Measurements from ENCODE around the gene JAM3.

DNA sequence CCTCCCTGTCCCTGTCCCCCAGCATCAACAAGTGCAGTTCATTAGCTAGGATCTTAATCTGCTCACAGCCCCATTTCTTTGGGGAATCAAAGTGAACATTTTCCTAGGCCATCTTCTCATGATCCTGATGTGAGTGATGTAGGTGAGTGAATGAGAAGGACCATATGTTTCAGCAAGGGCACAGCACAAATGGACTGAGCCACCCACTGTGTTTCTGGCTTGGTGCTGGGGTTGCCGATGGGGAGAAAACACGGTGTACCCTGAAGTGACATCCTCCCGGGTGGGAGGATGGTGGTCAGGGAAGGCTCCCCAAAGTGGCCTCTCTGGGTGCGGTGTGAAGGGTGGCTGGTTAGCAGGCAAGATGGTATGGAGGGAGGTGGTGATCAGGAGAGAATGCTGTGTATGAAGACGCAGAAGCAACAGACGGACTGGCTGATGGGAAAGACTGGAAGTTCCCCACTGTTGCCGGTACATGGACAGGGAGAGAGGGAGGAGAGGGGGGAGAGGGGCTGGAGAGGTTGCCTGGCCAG is 72.2 kb downstream of the JAM3 start:
- TF ChIP-seq EGR1 (IDR thresholded peaks at IDR 0.05) (no peak), FOXM1 (IDR thresholded peaks at IDR 0.05; ENCODE audit: borderline replicate concordance, low read depth) (no peak), EP300 (IDR thresholded peaks at IDR 0.05; ENCODE audit: borderline replicate concordance) (no peak)
